OCI-LY1 (cell line): ENCODE measurements around the gene MAP2K1.

Experiments used
- H2AFZ ChIP-seq: fragments of 200-600 bp; sonication (generic), shearing (Covaris generic); 2 replicates; pipeline ENCODE4 v1.6.0; 2014; ENCODE audit warnings: antibody characterized with exemption, mild to moderate bottlenecking, low read length
- H3F3A ChIP-seq: fragments of 200-600 bp; sonication (generic), shearing (Covaris generic); 2 replicates; pipeline ENCODE4 v1.6.0; 2014; ENCODE audit warnings: mild to moderate bottlenecking, antibody characterized with exemption, low read length, moderate library complexity; ENCODE audit not compliant: insufficient read depth
- H3K27ac ChIP-seq: fragments of 200-600 bp; sonication (generic); 2 replicates; pipeline ENCODE4 v1.5.1; 2014; ENCODE audit warnings: low read length, mixed run types, mild to moderate bottlenecking, low read depth; ENCODE audit not compliant: poor library complexity, severe bottlenecking
- H3K27me3 ChIP-seq: fragments of 200-600 bp; sonication (generic); 2 replicates; pipeline ENCODE4 v1.6.0; 2014; ENCODE audit warnings: antibody characterized with exemption, mild to moderate bottlenecking, low read length, moderate library complexity; ENCODE audit not compliant: insufficient read depth
- H3K36me3 ChIP-seq: fragments of 200-600 bp; sonication (generic); 2 replicates; pipeline ENCODE4 v1.6.1; 2014; ENCODE audit warnings: mild to moderate bottlenecking, antibody characterized with exemption, low read length, moderate library complexity, mixed read lengths; ENCODE audit not compliant: insufficient read depth
- H3K4me1 ChIP-seq: fragments of 200-600 bp; sonication (generic); 2 replicates; pipeline ENCODE4 v1.5.1; 2014; ENCODE audit warnings: mild to moderate bottlenecking, low read length, moderate library complexity; ENCODE audit not compliant: insufficient read depth, severe bottlenecking
- H3K4me2 ChIP-seq: fragments of 200-600 bp; sonication (generic), shearing (Covaris generic); 2 replicates; pipeline ENCODE4 v1.6.1; 2014; ENCODE audit warnings: low read length
- H3K4me3 ChIP-seq: fragments of 200-600 bp; sonication (generic); 2 replicates; pipeline ENCODE4 v1.5.1; 2014; ENCODE audit warnings: low read length, low read depth, mild to moderate bottlenecking, mixed read lengths; ENCODE audit not compliant: poor library complexity, severe bottlenecking
- H3K79me2 ChIP-seq: fragments of 200-600 bp; shearing (Covaris generic); 2 replicates; pipeline ENCODE4 v1.6.1; 2016; ENCODE audit warnings: mixed run types, low read length, mixed read lengths; ENCODE audit not compliant: insufficient read depth
- H3K9ac ChIP-seq: fragments of 200-600 bp; sonication (generic), shearing (Covaris generic); 2 replicates; pipeline ENCODE4 v1.6.1; 2014; ENCODE audit warnings: mild to moderate bottlenecking, low read length, mixed read lengths
- H3K9me2 ChIP-seq: fragments of 200-600 bp; sonication (generic), shearing (Covaris generic); 2 replicates; pipeline ENCODE4 v1.6.1; 2014; ENCODE audit warnings: low read depth, mild to moderate bottlenecking, low read length, mixed read lengths
- H3K9me3 ChIP-seq: fragments of 200-600 bp; shearing (Covaris generic); 2 replicates; pipeline ENCODE4 v1.6.1; 2014; ENCODE audit warnings: low read length, mixed read lengths
- H4K20me1 ChIP-seq: fragments of 200-600 bp; sonication (generic), shearing (Covaris generic); 2 replicates; pipeline ENCODE4 v1.6.0; 2016; ENCODE audit warnings: mild to moderate bottlenecking, low read length; ENCODE audit not compliant: insufficient read depth
- CTCF ChIP-seq: fragments of 200-600 bp; sonication (generic), shearing (Covaris generic); IDR thresholded peaks from 2 replicates; pipeline ENCODE4 v1.5.1; 2017; ENCODE audit warnings: mild to moderate bottlenecking, antibody characterized with exemption, low read length, moderate library complexity, mixed read lengths
- EZH2 ChIP-seq: fragments of 200-600 bp; sonication (generic), shearing (Covaris generic); IDR thresholded peaks from 2 replicates; pipeline ENCODE4 v1.8.0; 2017; ENCODE audit warnings: borderline replicate concordance, mixed run types, mild to moderate bottlenecking, antibody characterized with exemption, low read length, moderate library complexity, mixed read lengths

MAP2K1 gene

GRCh38 chr15:66483131-66483566 is 96.4 kb downstream of the MAP2K1 start:
- no peaks in the 10 kb centered on the region for H3K79me2 ChIP-seq
- TF ChIP-seq EZH2 (no peak), CTCF (no peak)
- H3K4me3 ChIP-seq = no peak overlapping the region
- no peaks in the 10 kb centered on the region for H3F3A ChIP-seq
- H3K9ac ChIP-seq = no peak overlapping the region
- H3K4me1 ChIP-seq = no peaks in the 10 kb centered on the region
- no peaks in the 10 kb centered on the region for H3K9me2 ChIP-seq
- peaks cover 65% of the 10 kb centered on the region for H3K36me3 ChIP-seq
- H3K9me3 ChIP-seq = no peaks in the 10 kb centered on the region
- no peaks in the 10 kb centered on the region for H3K27me3 ChIP-seq
- H2AFZ ChIP-seq = no peak overlapping the region
- H3K27ac ChIP-seq = no peak overlapping the region
- no peak overlapping the region for H3K4me2 ChIP-seq
- H4K20me1 ChIP-seq = no peaks in the 10 kb centered on the region

GRCh38 chr15:66484539-66485112 is 97.9 kb downstream of the MAP2K1 start:
- H3K27me3 ChIP-seq = no peaks in the 10 kb centered on the region
- H3K4me1 ChIP-seq = no peaks in the 10 kb centered on the region
- H2AFZ ChIP-seq = no peak overlapping the region
- no peaks in the 10 kb centered on the region for H3K9me3 ChIP-seq
- H4K20me1 ChIP-seq = no peaks in the 10 kb centered on the region
- H3K9me2 ChIP-seq = no peaks in the 10 kb centered on the region
- TF ChIP-seq EZH2 (no peak), CTCF (no peak)
- H3K36me3 ChIP-seq = peaks cover 80% of the 10 kb centered on the region
- no peak overlapping the region for H3K27ac ChIP-seq
- H3K4me3 ChIP-seq = no peak overlapping the region
- H3F3A ChIP-seq = no peaks in the 10 kb centered on the region
- H3K4me2 ChIP-seq = no peak overlapping the region
- H3K9ac ChIP-seq = no peak overlapping the region
- H3K79me2 ChIP-seq = no peaks in the 10 kb centered on the region

- H3K9ac ChIP-seq = no peak overlapping the region
- no peak overlapping the region for H2AFZ ChIP-seq
- H3F3A ChIP-seq = no peaks in the 10 kb centered on the region; the same call in 1 of the 2 replicates
- H4K20me1 ChIP-seq = no peaks in the 10 kb centered on the region
- H3K9me2 ChIP-seq = no peaks in the 10 kb centered on the region
- H3K4me3 ChIP-seq = no peak overlapping the region
- H3K4me1 ChIP-seq = no peaks in the 10 kb centered on the region
- H3K79me2 ChIP-seq = no peaks in the 10 kb centered on the region
- peaks cover 90% of the 10 kb centered on the region for H3K36me3 ChIP-seq
- H3K27ac ChIP-seq = no peak overlapping the region
- TF ChIP-seq CTCF (no peak), EZH2 (no peak)
- H3K27me3 ChIP-seq = no peaks in the 10 kb centered on the region
- H3K4me2 ChIP-seq = no peak overlapping the region
- H3K9me3 ChIP-seq = no peaks in the 10 kb centered on the region
Measured at GRCh38 chr15:66486887-66487286, 100.2 kb downstream of the MAP2K1 start.
